Activated CD8-positive, alpha-beta memory T cell treated with anti-CD3 and anti-CD28 coated beads for 24 hours (primary cell): ENCODE measurements around the gene PNMT.
"Not testable (repeated sequence)": the region's sequence is repeated elsewhere in the genome, so short reads cannot be mapped to it uniquely, and the experiment has no call there.

Experiments used
- DNase-seq: peaks from one replicate; pipeline ENCODE4 v3.0.0-alpha.2; 2020

Gene PNMT

GRCh38 chr17:39694593-39694992 lies 26.3 kb downstream of the PNMT start:
- DNase-seq: no peak

DNA sequence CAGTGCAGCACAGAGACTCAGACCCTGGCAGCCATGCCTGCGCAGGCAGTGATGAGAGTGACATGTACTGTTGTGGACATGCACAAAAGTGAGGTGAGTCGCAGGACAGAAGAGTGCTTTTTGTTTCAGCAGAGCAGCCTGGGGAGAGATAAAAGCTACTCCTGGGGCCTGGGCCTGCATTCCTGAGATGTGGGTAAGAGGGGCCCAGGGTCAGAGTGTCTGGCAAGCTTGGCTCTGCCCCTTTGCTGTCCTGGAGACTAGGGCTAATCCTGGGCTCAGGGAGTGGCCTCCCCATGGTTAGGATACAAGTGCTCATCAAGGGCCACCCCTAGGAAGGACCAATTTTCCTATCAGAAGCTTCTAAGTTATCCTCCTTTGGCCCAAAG lies 26.8 kb downstream of the PNMT start:
- no peak for DNase-seq

DNA sequence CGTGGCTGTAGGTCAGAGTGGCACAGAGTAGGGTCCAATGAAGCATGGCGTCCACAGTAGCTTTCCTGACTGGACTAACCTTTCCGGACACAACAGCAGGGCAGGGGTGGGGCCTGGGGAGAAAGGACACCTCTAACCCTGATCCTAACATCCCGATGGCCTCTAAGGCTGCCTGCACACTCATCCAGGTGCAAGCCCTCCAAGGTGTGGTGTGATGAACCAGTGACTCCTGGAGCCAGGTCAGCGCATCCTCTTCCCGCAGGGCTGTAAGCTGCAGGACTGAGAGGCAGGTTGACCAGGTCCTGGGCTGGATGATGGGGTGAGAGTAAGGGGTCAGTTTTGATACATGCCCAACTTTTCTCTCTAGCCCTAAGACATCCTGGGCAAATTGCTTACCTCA lies 28.5 kb downstream of the PNMT start:
- no peak for DNase-seq

- DNase-seq: no peak
Measured at GRCh38 chr17:39697961-39698360, 29.7 kb downstream of the PNMT start.

GRCh38 chr17:39699157-39699817 lies 31.0 kb downstream of the PNMT start:
- DNase-seq: not testable (repeated sequence)

- no peak for DNase-seq
Measured at GRCh38 chr17:39699818-39700147, 31.5 kb downstream of the PNMT start, which contains the start of gene ERBB2. Gene ERBB2, plus strand, starts transcription at chr17:39700064. Its CDS starts 175 bp downstream, at chr17:39700239.

- DNase-seq: no peak
Measured at GRCh38 chr17:39700148-39700987, 32.1 kb downstream of the PNMT start.

DNA sequence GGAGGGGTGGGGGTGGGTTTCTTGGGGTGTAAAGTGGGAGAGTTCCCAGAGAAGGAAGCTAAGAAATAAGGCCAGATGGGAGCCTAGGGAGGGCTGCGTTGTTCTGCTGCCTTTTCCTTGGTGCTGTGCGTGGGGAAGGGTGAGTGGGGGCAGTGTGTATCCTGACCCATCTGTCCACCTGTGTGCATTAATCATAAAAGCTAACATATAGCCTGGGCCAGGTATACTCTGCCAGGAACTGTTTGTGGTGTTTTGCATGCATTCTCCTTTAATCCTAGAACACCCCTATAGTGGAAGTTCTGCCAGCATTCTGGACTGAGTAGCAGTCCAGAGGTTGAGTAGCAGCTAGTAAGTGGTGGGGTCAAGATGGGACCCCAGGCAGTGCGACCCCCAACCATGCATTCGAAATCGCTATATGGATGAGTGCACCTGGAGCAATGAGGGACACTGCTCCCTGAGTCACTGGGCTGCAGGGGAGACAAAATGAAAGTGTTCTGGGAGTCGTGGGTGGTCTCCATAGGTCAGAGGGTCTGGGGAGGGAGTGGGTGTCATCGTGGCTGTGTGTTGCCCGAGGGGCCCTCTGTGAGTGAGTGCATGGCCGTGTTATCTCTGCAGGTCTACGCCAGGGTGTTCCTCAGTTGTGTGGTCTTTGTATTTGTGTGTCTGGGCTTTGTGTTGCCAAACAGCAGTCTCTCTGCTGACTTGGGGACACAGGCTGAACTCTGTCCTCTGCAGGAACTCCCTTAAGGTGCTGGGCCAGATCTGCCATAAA lies 32.9 kb downstream of the PNMT start:
- DNase-seq: no peak

GRCh38 chr17:39701784-39702422 lies 33.6 kb downstream of the PNMT start:
- DNase-seq: no peak

DNA sequence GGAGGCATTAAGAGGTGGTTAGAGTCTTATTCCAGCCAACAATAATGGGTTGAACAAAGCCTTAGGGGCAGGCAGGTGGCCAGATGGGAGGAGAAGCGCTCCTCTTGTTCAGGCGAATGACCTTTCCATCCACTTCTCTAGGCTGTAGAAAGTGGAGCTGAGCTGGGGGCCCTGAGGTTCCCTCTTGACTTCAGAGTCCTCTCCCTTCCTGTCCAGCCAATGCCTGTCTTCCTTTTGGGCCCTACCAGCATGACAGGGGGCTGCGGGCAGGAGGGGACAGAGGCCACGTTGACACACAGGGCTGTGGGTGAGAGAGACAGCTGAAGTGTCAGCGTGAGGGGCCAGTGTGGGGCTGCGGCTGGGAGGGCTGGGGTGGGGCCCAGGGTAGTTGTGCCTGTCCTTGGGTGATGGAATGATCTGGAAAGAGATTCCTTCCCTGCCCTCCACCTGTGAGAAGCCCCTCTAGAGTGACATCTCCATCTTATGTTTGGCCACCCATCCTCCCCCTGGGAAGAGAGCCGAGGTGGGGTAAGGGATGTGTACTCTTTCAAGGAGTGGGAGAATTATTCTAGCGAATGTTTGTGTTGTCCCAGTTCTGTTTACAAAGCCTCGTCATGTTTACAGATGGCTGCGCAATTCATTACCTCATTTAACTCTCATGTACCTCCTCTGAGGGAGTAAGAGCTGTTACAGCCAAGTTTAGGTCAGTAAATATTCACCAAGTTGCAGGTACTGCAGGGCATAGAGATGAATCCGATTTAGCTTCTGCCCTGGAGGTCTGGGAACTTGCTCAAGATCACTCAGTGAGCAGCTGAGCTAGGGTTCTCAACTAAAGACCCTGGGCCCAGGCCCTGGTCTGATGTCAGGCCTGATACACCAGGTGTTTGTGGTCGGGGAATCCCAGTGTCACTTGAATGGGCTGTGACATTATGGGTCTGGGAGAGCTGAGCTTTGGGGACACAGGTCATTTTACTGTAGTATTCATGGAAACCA lies 34.9 kb downstream of the PNMT start:
- no peak for DNase-seq

- DNase-seq: no peak
Measured at GRCh38 chr17:39703913-39704312, 35.7 kb downstream of the PNMT start.

- no peak for DNase-seq
Measured at GRCh38 chr17:39704821-39705551, 36.7 kb downstream of the PNMT start.

GRCh38 chr17:39705786-39706348 lies 37.6 kb downstream of the PNMT start:
- no peak for DNase-seq

GRCh38 chr17:39706383-39706782 lies 38.1 kb downstream of the PNMT start:
- no peak for DNase-seq

- no peak for DNase-seq
Measured at GRCh38 chr17:39706921-39707337, 38.7 kb downstream of the PNMT start.

DNA sequence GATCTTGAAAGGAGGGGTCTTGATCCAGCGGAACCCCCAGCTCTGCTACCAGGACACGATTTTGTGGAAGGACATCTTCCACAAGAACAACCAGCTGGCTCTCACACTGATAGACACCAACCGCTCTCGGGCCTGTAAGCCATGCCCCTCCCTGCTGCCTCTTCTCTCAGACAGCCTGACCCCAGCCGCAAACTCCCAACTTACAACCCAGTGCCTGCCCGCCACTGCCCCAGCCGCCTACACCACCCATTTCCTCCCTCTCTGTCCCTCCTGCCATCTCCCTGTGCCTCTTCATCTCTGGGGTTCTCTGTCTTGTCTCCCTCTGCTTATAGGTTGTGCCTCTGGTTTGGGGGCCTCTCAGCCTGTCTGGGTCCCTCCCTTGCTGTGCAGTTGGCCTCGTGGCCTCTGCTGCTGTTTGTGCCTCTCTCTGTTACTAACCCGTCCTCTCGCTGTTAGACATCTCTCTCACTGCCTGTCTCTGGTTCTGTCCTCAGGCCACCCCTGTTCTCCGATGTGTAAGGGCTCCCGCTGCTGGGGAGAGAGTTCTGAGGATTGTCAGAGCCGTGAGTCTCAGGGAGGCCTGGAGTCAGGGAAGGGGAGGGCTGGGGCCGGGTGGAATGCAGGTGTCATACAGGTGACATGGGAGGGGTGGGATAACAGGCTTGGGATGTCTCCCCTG lies 41.2 kb downstream of the PNMT start:
- no peak for DNase-seq

- no peak for DNase-seq
Measured at GRCh38 chr17:39709998-39710964, 42.0 kb downstream of the PNMT start.

DNA sequence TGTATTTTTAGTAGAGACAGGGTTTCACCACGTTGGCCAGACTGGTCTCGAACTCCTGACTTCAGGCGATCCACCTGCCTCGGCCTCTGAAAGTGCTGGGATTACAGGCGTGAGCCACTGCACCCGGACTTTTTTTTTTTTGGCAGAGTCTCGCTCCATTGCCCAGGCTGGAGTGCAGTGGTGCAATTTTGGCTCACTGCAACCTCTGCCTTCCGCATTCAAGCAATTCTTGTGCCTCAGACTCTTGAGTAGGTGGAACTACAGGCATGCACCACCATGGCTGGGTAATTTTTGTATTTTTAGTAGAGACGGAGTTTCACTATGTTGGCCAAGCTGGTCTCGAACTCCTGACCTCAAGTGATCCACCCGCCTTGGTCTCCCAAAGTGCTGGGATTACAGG lies 42.8 kb downstream of the PNMT start:
- not testable (repeated sequence) for DNase-seq

- no peak for DNase-seq
Measured at GRCh38 chr17:39711851-39712250, 43.6 kb downstream of the PNMT start.
